ENCODE data around the gene CCR7.

DNA sequence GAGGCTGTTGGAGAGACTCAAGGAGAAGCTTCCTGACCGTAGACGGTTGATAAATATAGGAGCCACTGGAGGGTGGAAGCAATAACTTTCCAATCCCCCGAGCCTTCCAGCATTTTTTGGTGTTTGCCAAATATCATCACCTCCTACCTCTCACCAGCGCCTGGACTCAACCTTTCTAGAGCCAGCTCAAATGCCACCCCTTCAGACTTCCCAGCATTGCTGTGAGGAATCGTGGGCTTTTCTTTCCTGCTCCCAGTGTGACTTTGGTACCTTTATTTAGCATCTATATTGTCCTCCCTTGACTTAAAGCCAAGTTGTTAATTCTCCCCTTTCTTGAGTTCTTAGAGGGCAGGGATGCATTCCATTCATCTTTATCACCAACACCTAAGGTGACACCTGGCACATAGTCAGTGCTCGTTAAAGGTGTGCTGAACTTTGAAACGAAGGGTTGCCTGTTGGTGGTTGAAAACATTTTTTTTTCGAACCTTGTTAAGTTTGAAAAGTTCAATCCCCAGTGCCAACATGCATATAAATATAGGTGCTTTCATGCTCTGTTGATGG lies 35.3 kb upstream of the CCR7 start:
- TF ChIP-seq, protein P1, sequence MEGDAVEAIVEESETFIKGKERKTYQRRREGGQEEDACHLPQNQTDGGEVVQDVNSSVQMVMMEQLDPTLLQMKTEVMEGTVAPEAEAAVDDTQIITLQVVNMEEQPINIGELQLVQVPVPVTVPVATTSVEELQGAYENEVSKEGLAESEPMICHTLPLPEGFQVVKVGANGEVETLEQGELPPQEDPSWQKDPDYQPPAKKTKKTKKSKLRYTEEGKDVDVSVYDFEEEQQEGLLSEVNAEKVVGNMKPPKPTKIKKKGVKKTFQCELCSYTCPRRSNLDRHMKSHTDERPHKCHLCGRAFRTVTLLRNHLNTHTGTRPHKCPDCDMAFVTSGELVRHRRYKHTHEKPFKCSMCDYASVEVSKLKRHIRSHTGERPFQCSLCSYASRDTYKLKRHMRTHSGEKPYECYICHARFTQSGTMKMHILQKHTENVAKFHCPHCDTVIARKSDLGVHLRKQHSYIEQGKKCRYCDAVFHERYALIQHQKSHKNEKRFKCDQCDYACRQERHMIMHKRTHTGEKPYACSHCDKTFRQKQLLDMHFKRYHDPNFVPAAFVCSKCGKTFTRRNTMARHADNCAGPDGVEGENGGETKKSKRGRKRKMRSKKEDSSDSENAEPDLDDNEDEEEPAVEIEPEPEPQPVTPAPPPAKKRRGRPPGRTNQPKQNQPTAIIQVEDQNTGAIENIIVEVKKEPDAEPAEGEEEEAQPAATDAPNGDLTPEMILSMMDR (IDR thresholded peaks at IDR 0.05) = no peak
- no peak for TF ChIP-seq POLR2A (IDR thresholded peaks at IDR 0.05)
